Adipocyte (in vitro differentiated cells): ENCODE results near the gene SEL1L3.
A peak's percentile ranks its signal among the peaks of the same experiment; 100 is the strongest.

Source experiments
- DNase-seq: peaks from one replicate; pipeline ENCODE4 v3.0.0-alpha.2; 2015; ENCODE audit warnings: low read depth
- H3K27me3 ChIP-seq: replicated peaks from 2 replicates; pipeline ENCODE4 v1.7.0; 2013; ENCODE audit warnings: mild to moderate bottlenecking, low read length, moderate library complexity; ENCODE audit not compliant: control insufficient read depth, insufficient read depth
- H3K36me3 ChIP-seq: 2 replicates; pipeline ENCODE4 v1.7.0; 2013; ENCODE audit warnings: low read length, mild to moderate bottlenecking, moderate library complexity; ENCODE audit not compliant: control insufficient read depth, insufficient read depth, severe bottlenecking
- H3K4me1 ChIP-seq: 2 replicates; pipeline ENCODE4 v1.7.0; 2013; ENCODE audit warnings: mild to moderate bottlenecking, low read length, moderate library complexity; ENCODE audit not compliant: control insufficient read depth, insufficient read depth
- H3K4me3 ChIP-seq: 2 replicates; pipeline ENCODE4 v1.7.0; 2013; ENCODE audit warnings: mild to moderate bottlenecking, low read length, moderate library complexity
- H3K9ac ChIP-seq: 2 replicates; pipeline ENCODE4 v1.7.0; 2013; ENCODE audit warnings: mild to moderate bottlenecking, low read length, moderate library complexity
- H3K9me3 ChIP-seq: 2 replicates; pipeline ENCODE4 v1.7.0; 2013; ENCODE audit warnings: mild to moderate bottlenecking, low read length, moderate library complexity; ENCODE audit not compliant: control insufficient read depth

The SEL1L3 gene

GRCh38 chr4:25813448-25814106 lies 49.2 kb downstream of the SEL1L3 start:
- no peaks in the 10 kb centered on the region for H3K27me3 ChIP-seq
- H3K36me3 ChIP-seq: no peaks in the 10 kb centered on the region
- H3K9ac ChIP-seq: peak overlapping the region; percentile 2
- peaks cover 47% of the 10 kb centered on the region for H3K4me1 ChIP-seq
- H3K9me3 ChIP-seq: no peaks in the 10 kb centered on the region
- peak; percentile 61 for DNase-seq
- H3K4me3 ChIP-seq: peak overlapping the region; percentile 8

GRCh38 chr4:25811841-25812240 lies 50.9 kb downstream of the SEL1L3 start:
- H3K27me3 ChIP-seq: no peaks in the 10 kb centered on the region
- H3K4me1 ChIP-seq: peaks cover 30% of the 10 kb centered on the region
- no peak overlapping the region for H3K4me3 ChIP-seq
- H3K36me3 ChIP-seq: no peaks in the 10 kb centered on the region
- DNase-seq: no peak
- no peak overlapping the region for H3K9ac ChIP-seq
- no peaks in the 10 kb centered on the region for H3K9me3 ChIP-seq

- no peaks in the 10 kb centered on the region for H3K9me3 ChIP-seq
- H3K27me3 ChIP-seq: no peaks in the 10 kb centered on the region
- no peaks in the 10 kb centered on the region for H3K36me3 ChIP-seq
- no peak for DNase-seq
- H3K9ac ChIP-seq: no peak overlapping the region
- H3K4me1 ChIP-seq: peaks cover 25% of the 10 kb centered on the region
- H3K4me3 ChIP-seq: no peak overlapping the region
Measured at GRCh38 chr4:25811374-25811690, 51.5 kb downstream of the SEL1L3 start.

- H3K4me3 ChIP-seq: no peak overlapping the region
- DNase-seq: no peak
- H3K9ac ChIP-seq: no peak overlapping the region
Measured at GRCh38 chr4:25810461-25811373, 52.1 kb downstream of the SEL1L3 start.

GRCh38 chr4:25809996-25810395 lies 52.8 kb downstream of the SEL1L3 start:
- no peaks in the 10 kb centered on the region for H3K9me3 ChIP-seq
- H3K36me3 ChIP-seq: no peaks in the 10 kb centered on the region
- H3K9ac ChIP-seq: no peak overlapping the region

More at GRCh38 chr4:25810461-25811373, 52.1 kb downstream of the SEL1L3 start:
- H3K9me3 ChIP-seq: no peaks in the 10 kb centered on the region
- H3K4me1 ChIP-seq: peaks cover 23% of the 10 kb centered on the region
- H3K36me3 ChIP-seq: no peaks in the 10 kb centered on the region
- H3K27me3 ChIP-seq: no peaks in the 10 kb centered on the region

GRCh38 chr4:25807102-25807728 lies 55.6 kb downstream of the SEL1L3 start:
- Histone ChIP-seq H3K27me3 (no peaks in the 10 kb centered on the region), H3K4me1 (no peaks in the 10 kb centered on the region), H3K9ac (no peak overlapping the region), H3K4me3 (no peak overlapping the region), H3K36me3 (no peaks in the 10 kb centered on the region), H3K9me3 (no peaks in the 10 kb centered on the region)
- no peak for DNase-seq

More at GRCh38 chr4:25809996-25810395, 52.8 kb downstream of the SEL1L3 start:
- no peak overlapping the region for H3K4me3 ChIP-seq
- DNase-seq: no peak
- H3K4me1 ChIP-seq: peaks cover 16% of the 10 kb centered on the region
- H3K27me3 ChIP-seq: no peaks in the 10 kb centered on the region

- H3K4me3 ChIP-seq: no peak overlapping the region
- no peaks in the 10 kb centered on the region for H3K9me3 ChIP-seq
- DNase-seq: no peak
- H3K4me1 ChIP-seq: no peaks in the 10 kb centered on the region
- H3K9ac ChIP-seq: no peak overlapping the region
- no peaks in the 10 kb centered on the region for H3K27me3 ChIP-seq
- no peaks in the 10 kb centered on the region for H3K36me3 ChIP-seq
Measured at GRCh38 chr4:25805255-25805860, 57.4 kb downstream of the SEL1L3 start.

- Histone ChIP-seq H3K4me1 (no peaks in the 10 kb centered on the region), H3K36me3 (no peaks in the 10 kb centered on the region), H3K4me3 (no peak overlapping the region), H3K9ac (no peak overlapping the region), H3K9me3 (no peaks in the 10 kb centered on the region), H3K27me3 (no peaks in the 10 kb centered on the region)
- DNase-seq: no peak
Measured at GRCh38 chr4:25803720-25804225, 59.0 kb downstream of the SEL1L3 start.

GRCh38 chr4:25801594-25801993 lies 61.2 kb downstream of the SEL1L3 start:
- Histone ChIP-seq H3K36me3 (no peaks in the 10 kb centered on the region), H3K4me3 (no peak overlapping the region), H3K9me3 (no peaks in the 10 kb centered on the region), H3K27me3 (no peaks in the 10 kb centered on the region), H3K4me1 (no peaks in the 10 kb centered on the region), H3K9ac (no peak overlapping the region)
- no peak for DNase-seq

- Histone ChIP-seq H3K9me3 (no peaks in the 10 kb centered on the region), H3K9ac (no peak overlapping the region), H3K4me1 (peaks cover 8% of the 10 kb centered on the region), H3K36me3 (no peaks in the 10 kb centered on the region), H3K27me3 (no peaks in the 10 kb centered on the region), H3K4me3 (no peak overlapping the region)
- DNase-seq: no peak
Measured at GRCh38 chr4:25800245-25800644, 62.5 kb downstream of the SEL1L3 start.

- no peaks in the 10 kb centered on the region for H3K36me3 ChIP-seq
- no peak overlapping the region for H3K4me3 ChIP-seq
- H3K4me1 ChIP-seq: peaks cover 9% of the 10 kb centered on the region
- H3K9me3 ChIP-seq: no peaks in the 10 kb centered on the region
- no peak overlapping the region for H3K9ac ChIP-seq
- no peak for DNase-seq
- no peaks in the 10 kb centered on the region for H3K27me3 ChIP-seq
Measured at GRCh38 chr4:25799522-25799921, 63.3 kb downstream of the SEL1L3 start.
